HG02678 (cell line): ENCODE data around the gene SLF1.
A peak's percentile ranks its signal among the peaks of the same experiment; 100 is the strongest.
"Not testable (repeated sequence)": the region's sequence is repeated elsewhere in the genome, so short reads cannot be mapped to it uniquely, and the experiment has no call there.

ENCODE experiments used
- ATAC-seq: cut with Tn5 transposase; IDR thresholded peaks from one replicate; pipeline ENCODE4 v1.9.1; 2021; ENCODE audit warnings: mild to moderate bottlenecking, moderate library complexity; ENCODE audit not compliant: unreplicated experiment

The SLF1 gene

GRCh38 chr5:94618493-94619328, at the start of gene SLF1, which contains the start of gene KIAA0825:
Gene SLF1, plus strand, starts transcription at chr5:94618669. Its CDS starts 10,142 bp downstream, at chr5:94628811.
Gene KIAA0825, minus strand, starts transcription at chr5:94618604. Its CDS starts 81,478 bp downstream, at chr5:94537126.
- ATAC-seq: peak; percentile 96

DNA sequence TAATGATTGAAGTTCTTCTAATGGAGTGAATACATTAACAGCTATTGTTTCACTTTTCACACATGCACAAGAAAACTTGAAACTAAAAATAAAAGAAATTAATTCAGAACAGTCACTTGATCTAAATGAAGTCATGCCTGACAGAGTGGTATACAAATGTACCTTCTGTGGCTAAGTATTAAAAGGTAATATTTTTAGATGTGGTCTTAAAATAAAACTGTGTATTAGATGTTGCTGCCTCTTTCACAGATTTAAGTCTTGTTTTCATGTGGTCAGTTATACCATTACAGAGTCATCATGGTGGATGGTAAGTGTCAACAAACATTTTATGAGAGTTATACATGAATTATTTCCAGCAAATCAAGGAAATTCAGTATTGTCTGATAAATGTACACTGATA, 47.1 kb upstream of the SLF1 start:
- ATAC-seq: no peak

DNA sequence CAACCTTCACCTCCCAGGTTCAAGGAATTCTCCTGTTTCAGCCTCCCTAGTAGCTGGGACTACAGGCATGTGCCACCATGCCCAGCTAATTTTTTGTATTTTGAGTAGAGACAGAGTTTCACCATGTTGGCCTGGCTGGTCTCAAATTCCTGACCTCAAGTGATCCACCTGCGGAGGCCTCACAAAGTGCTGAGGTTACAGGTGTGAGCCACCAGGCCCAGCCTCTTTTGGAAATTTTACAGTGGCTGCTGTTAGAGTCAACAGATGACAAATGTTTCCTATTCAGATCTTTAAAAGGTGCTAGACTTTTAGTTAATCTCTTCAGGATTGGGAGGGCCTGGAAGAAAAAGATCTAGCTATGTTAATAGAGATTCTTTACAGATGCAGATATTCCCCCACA, 45.1 kb upstream of the SLF1 start:
- ATAC-seq: not testable (repeated sequence)

- no peak for ATAC-seq
Measured at GRCh38 chr5:94575196-94575595, 43.3 kb upstream of the SLF1 start.

DNA sequence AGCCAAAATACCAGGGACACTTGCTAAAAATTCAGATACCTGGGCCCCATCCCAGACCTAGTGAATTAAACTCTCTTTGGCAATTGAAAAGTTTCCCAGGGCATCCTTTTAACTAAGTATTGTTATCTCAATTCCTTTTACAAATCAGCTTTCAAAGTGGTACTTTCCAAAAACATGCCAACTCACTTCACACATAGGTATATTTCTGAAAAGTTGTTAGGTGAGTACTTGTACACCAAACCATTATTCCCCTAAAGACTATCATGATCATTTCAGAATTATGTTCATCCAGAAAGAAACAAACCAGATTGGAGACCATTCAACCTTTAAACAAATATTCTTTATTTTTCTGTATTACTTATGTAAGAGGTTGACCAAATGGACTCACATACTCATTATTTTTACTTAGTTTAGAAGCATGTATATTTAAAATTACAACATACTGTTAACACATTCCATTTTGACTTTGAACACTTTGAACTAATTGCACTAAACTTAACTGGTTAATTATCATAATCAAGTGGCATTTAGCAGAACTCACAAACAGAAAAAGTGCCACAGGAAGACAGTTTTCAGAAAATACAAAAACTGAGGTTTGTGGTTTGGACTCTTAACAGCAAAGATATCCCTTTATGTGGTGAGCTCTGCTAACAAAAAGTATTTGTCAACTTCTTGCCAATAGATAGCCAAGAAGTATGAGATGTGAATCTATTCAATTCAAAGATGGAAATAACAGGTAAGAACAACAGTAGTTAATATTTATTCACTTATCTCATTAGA, 40.8 kb upstream of the SLF1 start:
- peak; percentile 84 for ATAC-seq

- no peak for ATAC-seq
Measured at GRCh38 chr5:94595281-94595840, 23.1 kb upstream of the SLF1 start.

GRCh38 chr5:94613583-94613982, 4.9 kb upstream of the SLF1 start:
- no peak for ATAC-seq

- ATAC-seq: no peak
Measured at GRCh38 chr5:94614156-94614805, 4.2 kb upstream of the SLF1 start.

GRCh38 chr5:94615862-94616261, 2.6 kb upstream of the SLF1 start:
- ATAC-seq: no peak

GRCh38 chr5:94618029-94618492, 408 bp upstream of the SLF1 start:
- ATAC-seq: peak; percentile 30

DNA sequence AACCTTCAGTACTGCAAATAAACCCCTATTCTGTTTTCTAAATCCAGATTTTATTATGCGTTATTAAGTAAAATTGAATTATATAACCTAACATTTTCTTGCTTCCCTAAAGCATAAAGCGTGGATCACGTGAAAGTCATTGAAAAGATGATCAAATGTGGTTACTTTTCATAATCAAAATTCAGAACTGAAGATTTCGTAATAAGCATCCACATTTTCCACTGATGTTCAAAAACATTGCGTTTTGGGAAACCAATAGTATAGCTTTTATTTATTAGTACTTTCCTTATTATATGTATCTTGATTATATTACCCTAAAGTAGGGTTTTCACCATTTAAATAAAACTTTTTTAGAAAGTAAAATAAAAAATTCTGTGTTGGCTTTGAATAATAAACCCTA, 1.8 kb downstream of the SLF1 start:
- ATAC-seq: no peak

DNA sequence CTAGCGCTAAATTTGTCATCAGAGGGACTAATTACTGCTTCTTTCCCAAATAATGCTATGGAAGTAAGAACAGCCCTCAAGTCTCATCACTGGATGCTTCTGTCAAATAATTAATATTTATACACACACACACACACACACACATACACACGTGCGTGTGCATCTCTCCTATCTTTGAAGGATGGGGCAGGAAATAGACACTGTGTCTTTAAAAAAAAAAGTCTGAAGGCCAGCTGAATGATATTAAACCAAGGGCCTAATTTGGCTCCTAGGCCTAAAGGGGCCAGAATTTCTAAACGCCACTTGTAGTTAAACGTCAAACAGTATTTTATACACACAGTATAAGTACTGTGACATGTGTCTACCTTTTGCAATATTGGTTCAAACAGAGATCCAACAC, 3.3 kb downstream of the SLF1 start:
- ATAC-seq: no peak

DNA sequence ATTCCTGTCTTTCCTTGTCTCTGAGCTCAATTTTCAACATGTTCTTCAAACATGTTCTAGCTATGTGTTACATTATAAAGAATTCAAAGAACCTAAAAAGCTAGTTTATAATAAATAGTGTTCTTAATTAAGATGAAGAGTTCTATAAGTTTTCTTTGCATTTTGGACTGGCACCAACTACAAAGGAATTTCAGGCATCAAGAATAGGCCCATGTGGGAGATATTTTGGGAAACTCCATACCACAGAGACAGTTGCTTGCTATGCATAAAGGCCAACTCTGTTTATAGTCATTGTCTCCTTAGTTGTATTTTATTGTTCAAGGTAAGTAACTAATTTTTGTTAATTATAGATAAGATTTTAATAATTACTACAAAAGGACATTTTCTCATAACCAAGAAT, 4.5 kb downstream of the SLF1 start:
- no peak for ATAC-seq

- no peak for ATAC-seq
Measured at GRCh38 chr5:94623877-94624276, 5.4 kb downstream of the SLF1 start.

DNA sequence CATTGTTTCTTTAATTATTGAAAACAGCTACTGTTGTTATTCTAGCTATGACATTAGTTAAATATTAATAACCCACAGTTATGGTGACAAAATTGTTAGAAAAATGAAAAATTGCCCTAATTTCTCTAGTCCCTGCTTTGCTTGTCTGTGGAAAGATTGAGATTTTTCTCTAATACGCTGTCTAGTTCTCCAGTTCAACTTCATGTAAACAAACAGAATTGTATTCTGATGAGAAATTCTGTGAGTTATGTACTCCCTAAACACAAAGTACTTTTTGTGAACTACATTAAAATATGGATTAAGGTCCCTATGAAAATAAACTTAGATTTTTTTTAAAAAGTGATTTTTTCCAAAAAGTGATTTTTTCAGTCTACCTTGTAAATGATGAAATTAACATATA, 8.7 kb downstream of the SLF1 start:
- no peak for ATAC-seq

- peak; percentile 97 for ATAC-seq
Measured at GRCh38 chr5:94632024-94632423, 13.6 kb downstream of the SLF1 start.

GRCh38 chr5:94640176-94640575, 21.7 kb downstream of the SLF1 start:
- no peak for ATAC-seq

GRCh38 chr5:94645053-94645452, 26.6 kb downstream of the SLF1 start:
- no peak for ATAC-seq

DNA sequence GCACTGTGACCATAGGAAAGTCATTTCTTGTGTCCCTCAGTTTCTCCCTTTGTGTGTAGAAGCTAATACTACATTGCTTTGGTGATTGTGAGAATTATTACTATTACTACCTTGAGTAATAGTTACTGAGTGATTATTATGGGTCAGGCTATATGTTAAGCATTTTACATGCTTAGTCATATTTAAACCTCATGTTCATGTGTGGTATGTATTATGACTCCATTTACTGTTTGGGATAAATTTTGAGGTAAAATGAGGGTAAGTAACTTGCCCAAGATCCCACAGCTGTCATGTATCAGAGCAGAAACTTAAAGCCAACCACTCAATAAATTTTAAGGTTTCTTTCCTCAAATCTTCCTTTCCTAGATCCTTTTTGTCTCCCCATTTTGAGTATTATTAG, 28.3 kb downstream of the SLF1 start:
- no peak for ATAC-seq

DNA sequence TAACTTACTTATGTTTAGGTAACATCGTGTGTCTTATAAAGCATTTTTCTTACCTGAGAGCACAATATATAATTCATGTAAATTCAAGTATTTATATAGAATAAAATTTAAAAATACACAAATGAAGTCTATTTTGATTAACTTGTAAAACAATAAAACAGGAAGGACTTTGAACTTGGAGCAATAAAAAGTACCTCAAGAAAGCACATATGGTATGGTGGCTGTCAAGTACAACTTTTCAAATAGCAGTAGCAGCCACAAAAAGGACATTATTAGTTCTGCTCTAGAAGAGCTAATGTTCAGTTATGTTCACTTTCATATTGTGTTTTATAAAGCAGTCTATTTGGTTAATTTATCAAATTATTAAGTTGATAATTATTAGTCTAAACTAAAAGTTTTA, 31.4 kb downstream of the SLF1 start:
- ATAC-seq: no peak

GRCh38 chr5:94658272-94658671, 39.8 kb downstream of the SLF1 start:
- ATAC-seq: no peak
